Urothelium cell line (cell line): Measurements from ENCODE around the gene HOXD10.

Experiments
- DNase-seq: peaks from one replicate; pipeline ENCODE4 v3.0.0; 2011; ENCODE audit warnings: low spot score, mixed read lengths
- FAIRE-seq: peaks from 2 replicates; lab custom pipeline; 2011; peaks lifted over from hg19 to GRCh38; lab: Jason Lieb, UNC

Gene HOXD10

DNA sequence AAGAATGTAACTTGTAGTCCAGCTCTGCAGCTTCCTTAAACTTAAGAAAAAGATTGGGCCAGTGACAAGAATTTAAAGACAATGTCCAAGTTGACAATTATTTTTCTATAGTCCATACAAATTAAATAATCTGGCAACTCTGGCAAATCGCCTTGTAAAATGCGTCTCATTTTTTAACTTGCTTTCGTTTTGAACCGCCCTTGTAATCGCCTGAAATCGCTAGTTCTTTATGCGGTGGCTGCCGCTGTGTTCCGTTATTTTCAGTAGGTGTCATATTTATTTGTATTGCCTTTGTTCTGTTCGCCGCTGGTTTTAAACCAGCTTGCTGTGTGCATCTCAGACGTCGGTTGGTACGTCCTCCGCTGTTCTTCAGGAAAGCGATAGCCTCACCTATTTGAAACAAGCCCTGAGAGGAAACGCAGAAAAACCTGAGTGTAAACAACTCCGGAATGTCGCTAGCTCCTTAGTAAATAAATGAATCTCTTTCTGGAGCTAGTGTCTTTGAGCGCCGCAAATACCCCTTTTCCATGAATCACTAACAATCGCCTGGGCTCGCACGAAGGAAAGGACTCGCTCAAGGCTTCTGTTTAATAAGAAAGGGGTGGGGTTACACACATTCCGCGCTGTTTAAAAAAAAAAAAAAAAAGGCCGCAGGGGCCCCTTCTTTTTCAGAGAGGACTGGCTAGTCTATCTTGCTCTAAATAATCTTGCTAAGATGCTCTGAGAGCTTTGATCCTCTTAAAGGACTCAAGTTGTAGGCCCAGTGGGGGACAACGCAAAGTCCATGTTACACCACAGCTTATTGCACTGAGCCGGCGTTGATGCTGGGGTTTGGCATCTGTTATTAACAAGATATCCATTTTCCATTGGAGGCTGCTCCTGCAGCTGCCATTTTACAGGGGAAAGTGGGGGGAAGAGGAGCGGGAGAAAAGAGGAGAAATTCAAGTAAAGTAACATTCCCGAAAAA, 15.9 kb downstream of the HOXD10 start:
- no peak for DNase-seq

DNA sequence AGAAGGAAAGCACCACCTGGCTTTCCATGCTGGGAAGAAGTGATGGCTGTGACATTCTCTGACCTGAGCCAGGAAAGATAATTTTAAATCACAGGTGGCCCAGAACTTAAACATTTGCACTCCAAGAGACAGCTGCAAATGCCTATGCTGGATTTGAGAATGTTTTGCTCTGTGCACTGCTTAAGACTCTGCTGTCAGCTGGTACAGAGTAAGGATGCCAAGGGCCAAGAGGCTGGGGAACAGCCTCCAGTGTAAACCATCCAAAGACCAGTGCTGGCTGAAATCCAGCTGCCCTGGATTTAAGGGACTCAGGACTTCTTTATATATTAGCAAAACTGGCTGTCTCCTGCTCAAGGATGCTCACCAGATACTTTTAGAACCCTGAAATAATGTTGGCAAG, 16.8 kb downstream of the HOXD10 start:
- FAIRE-seq (no peak), DNase-seq (no peak)

More for the DNA sequence above, 15.9 kb downstream of the HOXD10 start:
- FAIRE-seq: no peak

DNA sequence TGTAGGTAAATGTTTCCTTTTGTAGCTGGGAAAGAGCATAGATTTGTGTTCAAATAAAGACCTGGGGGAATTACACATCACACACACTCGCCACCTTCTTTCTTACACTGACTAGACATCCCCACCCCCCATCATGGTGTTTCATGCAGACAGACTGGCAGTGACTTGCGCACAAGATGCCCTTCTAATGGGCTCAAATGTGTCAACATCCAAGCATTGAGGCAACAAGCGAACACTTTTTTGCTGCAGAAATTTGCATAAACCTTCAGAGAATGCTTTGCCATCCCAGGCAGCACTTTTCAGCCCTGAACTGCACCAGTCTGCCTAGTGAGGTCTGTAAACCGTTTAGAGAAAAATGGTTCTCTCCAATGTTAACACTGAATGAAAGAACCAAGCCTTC, 17.5 kb downstream of the HOXD10 start:
- no peak for DNase-seq
- FAIRE-seq: no peak

DNA sequence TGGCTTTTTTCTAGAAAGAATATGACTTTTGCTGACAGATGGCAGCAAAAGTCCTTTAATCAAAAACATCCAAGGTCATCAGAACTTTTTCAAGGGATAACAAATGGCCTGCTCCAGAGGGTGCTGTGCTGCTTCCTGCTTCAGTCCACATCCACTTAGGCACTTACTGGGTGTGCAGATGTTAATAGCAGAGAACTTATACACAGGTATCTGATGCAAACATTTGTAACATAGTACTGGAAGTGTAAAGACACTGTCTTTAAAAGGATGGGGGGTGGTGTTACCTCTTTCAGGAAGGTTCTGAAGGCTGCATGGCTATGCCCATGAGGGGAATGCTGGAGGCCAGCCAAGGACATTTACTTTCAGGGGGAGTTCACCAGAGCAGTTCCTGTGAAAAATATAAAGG, 18.5 kb downstream of the HOXD10 start:
- FAIRE-seq (no peak), DNase-seq (no peak)

DNA sequence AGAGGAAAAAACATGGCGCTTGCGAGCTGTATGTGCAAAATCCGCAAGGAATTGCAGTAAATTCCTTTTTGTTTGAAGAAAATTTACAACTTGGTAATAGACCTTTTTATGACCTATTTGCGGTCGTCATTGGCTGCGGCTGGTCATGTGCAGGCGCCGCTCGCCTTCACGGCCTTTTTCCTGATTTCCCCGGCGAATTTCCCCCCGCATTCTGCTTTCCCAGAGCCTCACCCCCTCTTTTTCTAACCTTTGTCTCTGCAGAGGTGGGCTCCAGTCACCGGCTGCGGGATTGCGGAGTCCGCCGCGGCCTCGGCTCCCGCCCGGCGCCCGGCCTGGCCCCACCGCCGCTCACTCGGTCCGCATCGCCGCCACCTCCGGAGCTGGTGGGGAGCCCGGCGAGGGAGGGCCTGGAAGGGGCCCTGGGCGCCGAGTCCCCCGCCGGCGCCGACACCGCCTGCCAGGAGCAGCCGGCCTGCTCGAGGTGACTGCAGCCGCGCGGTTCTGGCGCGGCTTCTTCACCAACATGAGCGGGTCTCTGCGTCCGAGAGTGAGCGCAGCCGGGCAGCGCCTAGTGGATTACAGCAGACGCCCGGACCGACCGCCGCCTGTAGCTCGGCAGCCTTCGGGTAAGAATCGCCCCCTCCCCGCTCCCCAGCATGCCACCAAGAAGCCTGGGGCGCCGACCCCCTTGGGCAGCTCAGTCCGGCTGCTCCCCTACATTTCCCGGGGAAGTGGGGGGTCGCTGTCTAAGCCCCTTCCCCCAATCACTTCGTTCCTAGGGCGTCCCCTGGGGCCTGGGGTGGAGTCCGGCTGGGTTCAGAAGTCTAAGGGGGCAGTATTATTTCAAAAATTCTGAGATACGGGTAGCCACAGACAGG, 20.0 kb downstream of the HOXD10 start:
- FAIRE-seq (no peak), DNase-seq (peak; percentile 55)

DNA sequence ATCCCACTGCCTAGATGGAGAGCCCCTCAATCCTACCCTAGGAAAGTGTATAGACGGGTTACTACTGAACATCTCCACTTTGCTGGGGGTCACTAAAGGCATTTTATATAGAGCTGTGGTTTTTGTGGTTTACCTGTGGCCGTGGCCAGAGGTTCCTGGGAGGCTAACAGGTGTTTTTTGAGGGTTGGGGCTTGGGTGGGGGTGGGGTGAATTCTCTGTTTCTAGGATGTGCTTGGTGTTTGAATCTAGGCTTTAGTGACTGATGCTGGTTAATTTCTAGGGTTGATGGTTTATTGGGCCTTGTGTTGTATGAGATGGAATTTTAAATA, 20.6 kb downstream of the HOXD10 start:
- DNase-seq (no peak), FAIRE-seq (no peak)

DNA sequence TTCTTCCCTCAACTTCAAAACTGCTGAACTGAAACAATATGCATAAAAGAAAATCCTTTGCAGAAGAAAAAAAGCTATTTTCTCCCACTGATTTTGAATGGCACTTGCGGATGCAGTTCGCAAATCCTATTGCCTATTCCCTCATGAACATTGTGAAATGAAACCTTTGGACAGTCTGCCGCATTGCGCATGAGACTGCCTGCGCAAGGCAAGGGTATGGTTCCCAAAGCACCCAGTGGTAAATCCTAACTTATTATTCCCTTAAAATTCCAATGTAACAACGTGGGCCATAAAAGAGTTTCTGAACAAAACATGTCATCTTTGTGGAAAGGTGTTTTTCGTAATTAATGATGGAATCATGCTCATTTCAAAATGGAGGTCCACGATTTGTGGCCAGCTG, 21.3 kb downstream of the HOXD10 start:
- no peak for DNase-seq
- no peak for FAIRE-seq

DNA sequence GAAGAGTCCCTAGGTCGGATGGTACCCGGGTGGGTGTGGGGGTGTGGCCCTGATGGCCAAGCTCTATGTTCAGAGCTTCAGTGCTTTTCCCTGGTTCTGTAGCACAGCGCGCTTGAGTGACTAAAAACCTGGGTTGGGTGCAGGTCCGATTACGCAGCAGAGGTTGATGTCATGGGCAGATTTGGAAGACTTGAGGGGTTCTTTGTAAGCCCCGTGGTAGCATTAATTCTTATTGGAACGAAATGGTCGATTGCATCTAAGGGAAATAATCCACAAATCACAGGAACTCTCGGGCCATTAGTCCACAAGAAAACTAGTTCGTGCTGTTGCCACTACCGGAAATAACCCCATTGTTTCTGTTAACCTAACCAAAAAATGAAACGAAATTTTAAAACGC, 21.9 kb downstream of the HOXD10 start:
- DNase-seq (no peak), FAIRE-seq (no peak)

DNA sequence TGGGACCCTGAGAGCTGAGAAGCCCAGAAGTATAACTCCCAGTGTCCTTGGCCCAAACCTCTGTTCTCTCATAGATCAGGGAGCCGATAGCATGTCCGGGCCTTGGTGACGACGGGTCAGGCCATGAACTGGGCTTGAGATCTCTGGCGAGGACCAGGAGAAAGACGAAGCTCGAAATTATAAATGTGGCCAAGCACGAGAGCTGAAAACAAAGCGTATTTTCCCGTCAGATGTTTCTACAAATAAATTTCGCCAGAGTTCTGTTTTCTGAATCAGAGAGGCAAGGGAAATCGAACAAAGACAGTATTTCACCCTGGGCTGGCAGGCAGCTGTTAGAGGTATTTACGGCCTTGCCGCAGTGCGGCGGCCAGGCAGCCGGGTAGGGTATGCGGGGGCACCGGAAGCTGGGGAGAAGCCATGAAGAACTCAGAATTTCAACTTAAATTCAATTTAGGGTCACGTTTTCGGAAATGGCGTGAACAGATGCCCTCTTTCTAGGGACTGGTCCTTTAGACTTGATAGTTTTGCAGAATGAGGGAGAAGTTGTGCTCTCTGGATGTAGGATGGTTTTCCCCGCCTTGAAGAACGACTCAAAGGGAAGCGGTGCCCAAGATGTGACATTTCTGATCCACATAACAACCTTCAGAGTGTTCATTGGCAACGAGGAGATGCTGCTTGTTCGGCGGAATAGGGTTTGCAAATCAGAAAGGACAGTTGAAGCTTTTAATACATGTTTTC, 22.5 kb downstream of the HOXD10 start:
- no peak for DNase-seq
- FAIRE-seq: no peak

DNA sequence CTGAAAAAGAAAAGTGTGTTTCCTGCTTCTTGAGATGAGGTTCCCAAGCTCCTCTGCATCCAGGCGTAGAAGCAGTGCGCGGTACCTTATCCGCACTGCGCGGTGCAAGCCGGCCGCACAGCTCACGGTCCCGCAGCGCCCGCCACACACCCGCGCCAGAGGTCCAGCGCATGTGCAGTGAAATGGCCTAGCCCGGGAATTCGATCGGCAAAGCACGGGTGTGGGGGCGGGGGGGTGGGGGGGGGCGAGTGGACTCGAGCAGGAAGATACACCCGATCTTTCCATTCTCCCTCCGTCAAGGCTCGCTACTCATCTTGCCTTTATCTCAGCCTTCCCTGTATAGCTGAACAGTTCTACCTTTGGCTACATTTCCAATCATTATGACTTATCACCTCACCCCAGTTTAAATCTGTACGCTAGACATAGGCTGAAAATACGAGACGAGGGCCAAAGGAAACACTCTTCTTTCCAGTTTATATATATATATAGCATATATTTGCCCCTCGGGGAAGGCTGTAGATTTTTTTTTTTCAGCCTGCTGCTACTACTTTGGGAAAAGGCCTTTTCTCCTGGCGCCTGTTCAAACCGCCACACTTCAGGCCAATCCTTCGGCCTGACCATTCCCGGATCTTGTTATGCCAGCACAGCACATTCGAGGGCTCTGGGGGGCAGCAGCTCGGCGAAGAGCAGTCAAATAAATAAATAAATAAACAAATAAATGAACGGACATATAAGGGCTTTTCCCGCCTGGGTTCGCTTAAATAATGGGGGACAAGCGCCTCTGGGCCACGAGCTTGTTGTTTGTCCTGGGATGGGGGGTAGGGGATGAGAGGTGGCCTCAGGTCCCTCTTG, 23.3 kb downstream of the HOXD10 start:
- no peak for FAIRE-seq

DNA sequence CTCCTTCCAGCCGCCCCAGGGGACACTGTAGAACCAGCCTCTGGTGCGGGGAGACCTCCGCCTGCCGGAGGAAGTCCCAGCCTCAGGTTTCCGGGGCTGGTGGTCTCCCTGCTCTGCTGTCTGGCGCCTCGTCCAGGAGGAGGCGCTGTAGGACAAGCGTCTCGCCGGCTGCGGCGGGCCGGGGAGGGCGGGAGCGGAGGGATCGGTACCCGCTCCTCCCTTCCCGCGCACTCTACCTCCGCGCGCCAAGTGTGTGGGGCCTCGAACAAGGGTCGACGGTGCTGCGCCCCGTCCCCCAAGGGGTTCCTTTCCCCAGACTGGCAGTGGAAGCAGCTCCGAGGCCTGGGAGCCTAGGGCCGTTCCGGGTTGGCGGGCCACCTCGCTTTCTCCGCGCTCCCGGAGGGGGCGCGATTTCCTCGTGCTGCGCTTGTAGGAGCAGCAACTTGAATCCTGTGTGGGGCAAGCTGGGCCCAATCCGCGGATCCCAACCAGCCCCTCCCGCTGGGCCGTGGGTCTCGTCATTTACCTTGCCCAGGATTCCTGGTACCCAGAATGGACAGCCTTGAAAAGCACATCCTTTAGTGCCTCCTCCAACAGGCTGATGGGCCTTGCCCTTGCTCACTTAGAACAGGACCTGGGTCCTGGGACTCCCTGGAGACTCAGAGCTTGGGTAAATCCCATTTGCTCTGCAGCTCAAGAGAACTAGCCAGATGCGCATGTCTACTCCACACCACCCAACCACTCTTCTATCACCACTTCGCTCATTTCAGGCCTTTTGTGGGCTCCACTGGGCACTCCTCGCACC, 24.1 kb downstream of the HOXD10 start:
- DNase-seq (peak; percentile 88), FAIRE-seq (peak; percentile 71)

More for the DNA sequence above, 23.3 kb downstream of the HOXD10 start:
- DNase-seq: no peak

DNA sequence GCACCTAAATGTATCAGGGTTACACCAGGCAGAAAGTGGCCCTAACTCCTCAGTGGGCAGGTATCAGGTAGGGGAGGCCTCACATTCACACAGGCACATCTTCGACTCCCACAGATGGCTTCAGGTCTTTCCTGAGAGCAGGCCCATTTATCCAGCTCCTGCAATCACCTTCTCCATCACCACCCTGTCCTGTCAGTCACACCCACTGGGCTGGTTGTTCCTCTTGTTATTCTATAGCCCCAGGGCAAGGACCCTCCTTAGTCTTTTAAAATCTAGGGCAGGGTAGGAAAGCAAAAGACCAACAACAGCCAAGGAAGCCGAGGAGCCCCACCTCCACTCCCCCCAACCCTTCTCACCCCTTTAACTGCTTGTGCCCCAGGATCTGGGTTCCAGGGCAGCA, 25.7 kb downstream of the HOXD10 start:
- FAIRE-seq (no peak), DNase-seq (no peak)

DNA sequence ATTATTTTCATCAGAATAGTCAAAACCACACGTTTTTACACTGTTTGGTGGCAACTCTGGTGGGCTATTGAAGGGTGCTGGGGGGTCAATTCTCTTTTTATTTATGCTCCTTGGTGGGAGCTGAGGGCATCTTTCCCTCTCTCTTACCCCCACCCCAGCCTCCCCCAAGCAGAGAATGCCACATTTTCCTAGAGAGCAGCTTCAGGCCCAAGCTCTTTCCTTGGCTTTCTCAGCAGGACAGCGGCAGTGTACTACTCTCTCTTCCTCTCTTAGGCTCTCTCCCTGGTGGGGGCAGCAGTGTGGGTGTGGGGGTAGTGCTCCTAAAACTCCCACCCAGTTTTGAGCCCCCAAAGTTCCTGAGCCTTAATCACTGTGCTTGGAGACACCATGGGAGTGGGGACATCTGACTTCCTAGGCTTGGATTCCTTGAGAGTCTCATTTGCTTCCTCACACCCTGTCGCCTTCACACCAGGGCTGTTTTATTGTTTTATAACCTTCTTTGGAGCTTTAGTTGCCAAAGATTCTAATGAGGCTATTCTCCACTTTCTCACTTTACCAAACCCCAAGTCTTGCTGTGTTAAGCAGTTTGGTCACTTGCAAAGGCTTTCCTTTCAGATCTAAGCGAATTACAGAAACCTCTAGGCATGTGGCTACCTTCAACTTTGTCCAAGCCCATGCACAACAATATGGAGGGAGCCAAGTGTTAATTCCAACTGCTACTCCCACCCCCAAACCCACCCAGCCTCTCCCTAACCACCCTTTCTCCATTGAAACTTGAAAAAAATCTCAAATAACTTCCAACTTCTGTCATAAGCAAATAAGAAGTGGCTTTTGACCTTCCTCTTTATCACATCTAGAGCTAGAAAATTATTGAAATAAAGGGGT, 28.7 kb downstream of the HOXD10 start:
- no peak for FAIRE-seq
- no peak for DNase-seq

DNA sequence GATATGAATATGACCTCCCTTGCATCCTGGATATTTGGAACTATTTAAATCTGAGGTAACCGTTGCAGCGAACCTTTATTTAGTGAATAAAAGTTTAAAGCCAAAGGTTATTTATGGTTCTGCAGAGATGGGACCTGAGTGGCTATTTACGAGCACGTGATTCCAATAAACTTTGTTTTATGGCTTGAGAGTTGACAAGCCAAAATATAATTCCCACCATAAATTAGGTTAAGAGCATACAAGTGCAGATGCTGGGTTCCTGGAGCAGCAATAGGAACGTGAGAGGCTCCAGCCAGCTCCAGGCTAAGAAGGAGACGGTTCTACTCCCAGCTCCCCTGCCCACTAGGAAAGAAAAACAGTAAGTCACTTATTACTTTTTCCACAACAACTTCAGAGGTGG, 29.5 kb downstream of the HOXD10 start:
- FAIRE-seq: no peak

DNA sequence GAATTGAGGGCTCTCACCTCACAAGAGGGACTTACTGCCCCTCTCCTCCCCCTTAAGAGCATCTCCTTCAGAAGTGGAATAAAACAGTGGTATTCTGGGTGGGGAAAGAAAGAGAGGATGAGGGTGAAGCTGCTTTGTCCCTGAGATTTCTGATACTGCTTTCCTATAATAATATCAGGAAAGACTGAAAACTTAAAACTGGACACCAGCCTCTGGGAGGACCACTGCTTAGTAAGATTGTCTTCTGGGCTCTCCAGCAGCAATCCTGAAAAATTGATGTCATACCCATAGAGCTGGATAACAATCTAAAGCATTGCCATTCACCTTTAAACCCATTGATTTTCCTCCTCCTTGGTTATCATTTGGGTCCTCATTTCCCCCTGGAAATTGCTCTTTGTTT, 30.1 kb downstream of the HOXD10 start:
- FAIRE-seq (no peak), DNase-seq (no peak)

More for the DNA sequence above, 29.5 kb downstream of the HOXD10 start:
- DNase-seq: no peak

DNA sequence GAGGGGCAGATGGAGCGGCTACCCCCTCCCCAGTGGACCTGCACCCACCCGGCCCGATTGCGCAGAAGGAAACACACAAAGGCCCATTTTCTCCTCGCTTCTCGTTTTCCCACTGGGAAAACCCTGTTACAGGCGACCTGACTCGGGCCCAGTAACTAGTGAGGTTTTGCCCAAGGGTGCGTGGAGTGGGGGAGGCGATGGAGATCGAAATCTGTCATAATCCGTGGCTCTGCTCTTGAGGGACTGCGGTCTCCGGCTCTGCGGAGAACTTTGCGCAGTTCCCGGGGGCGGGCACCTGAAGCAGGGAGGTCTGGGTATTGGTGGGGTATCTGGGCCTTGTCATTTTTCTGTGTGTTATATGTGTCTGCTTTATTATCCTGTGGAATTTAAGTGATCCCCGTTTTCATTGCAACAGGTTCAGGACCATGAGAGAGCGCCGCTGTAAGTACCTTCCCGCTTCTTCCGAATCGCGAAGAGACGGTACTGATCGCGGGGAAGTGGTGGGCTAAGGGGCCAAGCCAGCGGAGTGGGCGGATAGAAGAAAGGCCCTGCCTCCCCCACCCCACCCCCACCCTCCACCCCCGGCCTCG, 30.7 kb downstream of the HOXD10 start:
- FAIRE-seq (no peak), DNase-seq (no peak)

DNA sequence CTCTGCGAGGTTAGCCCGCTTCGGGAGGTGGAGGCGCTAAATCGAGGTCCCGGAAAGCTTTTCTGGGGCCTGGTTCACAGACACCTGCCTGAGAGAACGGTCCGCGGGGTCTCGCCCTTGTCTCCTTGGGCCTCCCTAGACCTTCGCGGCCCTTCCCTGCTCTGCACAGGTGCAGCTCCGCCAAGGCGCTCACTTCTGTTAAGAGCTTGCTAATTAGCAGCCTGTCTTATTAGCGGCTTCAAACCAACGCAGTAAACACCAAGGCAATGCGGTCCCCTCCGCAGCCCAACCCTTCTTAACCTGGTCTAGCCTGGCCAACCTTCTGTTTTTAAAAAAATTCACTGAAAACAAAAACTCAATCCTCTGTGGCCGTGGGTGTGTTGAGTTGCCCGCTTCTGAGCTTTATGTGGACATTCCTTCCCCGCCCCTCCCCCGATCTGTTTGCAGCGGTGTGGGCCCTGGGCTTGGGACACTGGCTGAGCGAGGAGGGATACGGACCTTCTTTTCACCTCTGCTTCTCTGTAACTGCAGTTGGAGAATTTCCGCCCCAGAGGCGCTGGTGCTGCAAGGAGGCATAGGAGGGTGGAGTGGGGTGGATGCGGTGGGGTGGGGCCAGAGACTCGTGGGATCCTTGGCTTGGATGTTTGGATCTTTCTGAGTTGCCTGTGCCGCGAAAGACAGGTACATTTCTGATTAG, 31.4 kb downstream of the HOXD10 start:
- DNase-seq (no peak), FAIRE-seq (no peak)
